Left cardiac atrium (tissue), 4 donors: ENCODE results near the gene SHOX. TPM values are rescaled to one million over a fixed set of nuclear protein-coding genes. Genes with fewer than 3 reads are reported as not detected.
"Not testable (repeated sequence)": the region's sequence is repeated elsewhere in the genome, so short reads cannot be mapped to it uniquely, and the experiment has no call there.

ENCODE experiments used
- ATAC-seq, 2 donors: fragments of 200-7000 bp; cut with Tn5 transposase; one replicate each; pipeline ENCODE4 v1.9.1; 2020; ENCODE audit warnings: mild to moderate bottlenecking in 2 of 2, moderate library complexity in 2 of 2
- DNase-seq: peaks from one replicate; pipeline ENCODE4 v3.0.0-alpha.2; 2020
- intact Hi-C, 2 donors: fragments of 100-400 bp; cut with DNase I; formaldehyde crosslinking; loops; one replicate each; pipeline versions ENCODE4 v1.14.1 to v1.15.1; 2022 to 2023
- long read RNA-seq: library from polyadenylated mRNA; unstranded; transcript quantifications from one replicate; pipeline ENCODE4 v2.0.0, GENCODE V29; 2021
- total RNA-seq, 2 donors: library from RNA; stranded (reverse); fragmentation: NEBNext Ultra II Directional; extraction: Animal tissue kit (Norgen Biotek cat#: 25700); gene quantifications; one replicate each; pipeline ENCODE4 v1.2.1, GENCODE V29; 2021
- donor health status: DM: no; HTN: yes; CAD: no.
- donor health status: DM: no; HTN: yes; CAD: no; lungs with severe emphysema.
- donor health status: DM: yes; HTN: yes; CAD: no.
- donor health status: Dilated cardiomyopathy.

Gene SHOX
- not detected for total RNA-seq
- long read RNA-seq = 0 reads

DNA sequence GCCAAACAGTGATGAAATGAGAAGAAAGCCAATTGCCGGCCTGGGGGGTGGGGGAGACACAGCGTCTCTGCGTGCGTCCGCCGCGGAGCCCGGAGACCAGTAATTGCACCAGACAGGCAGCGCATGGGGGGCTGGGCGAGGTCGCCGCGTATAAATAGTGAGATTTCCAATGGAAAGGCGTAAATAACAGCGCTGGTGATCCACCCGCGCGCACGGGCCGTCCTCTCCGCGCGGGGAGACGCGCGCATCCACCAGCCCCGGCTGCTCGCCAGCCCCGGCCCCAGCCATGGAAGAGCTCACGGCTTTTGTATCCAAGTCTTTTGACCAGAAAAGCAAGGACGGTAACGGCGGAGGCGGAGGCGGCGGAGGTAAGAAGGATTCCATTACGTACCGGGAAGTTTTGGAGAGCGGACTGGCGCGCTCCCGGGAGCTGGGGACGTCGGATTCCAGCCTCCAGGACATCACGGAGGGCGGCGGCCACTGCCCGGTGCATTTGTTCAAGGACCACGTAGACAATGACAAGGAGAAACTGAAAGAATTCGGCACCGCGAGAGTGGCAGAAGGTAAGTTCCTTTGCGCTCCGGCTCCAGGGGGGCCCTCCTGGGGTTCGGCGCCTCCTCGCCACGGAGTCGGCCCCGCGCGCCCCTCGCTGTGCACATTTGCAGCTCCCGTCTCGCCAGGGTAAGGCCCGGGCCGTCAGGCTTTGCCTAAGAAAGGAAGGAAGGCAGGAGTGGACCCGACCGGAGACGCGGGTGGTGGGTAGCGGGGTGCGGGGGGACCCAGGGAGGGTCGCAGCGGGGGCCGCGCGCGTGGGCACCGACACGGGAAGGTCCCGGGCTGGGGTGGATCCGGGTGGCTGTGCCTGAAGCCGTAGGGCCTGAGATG, at the start of gene SHOX:
SHOX (plus strand) TSS at position 180 of the 885 bp plus-strand sequence; CDS start at position 287, 107 bp downstream.
- DNase-seq (no peak), ATAC-seq (no peak)
- intact Hi-C loops = no loop called here

- DNase-seq (no peak), ATAC-seq (no peak)
- intact Hi-C loops = no loop called here
Measured at GRCh38 chrX:581066-581465, 49.5 kb upstream of the SHOX start.

- intact Hi-C loops = no loop called here
Measured at GRCh38 chrX:581720-582298, 48.8 kb upstream of the SHOX start.

GRCh38 chrX:584572-584971, 46.0 kb upstream of the SHOX start:
- intact Hi-C loops = no loop called here
- ATAC-seq (no peak), DNase-seq (no peak)

More at GRCh38 chrX:581720-582298, 48.8 kb upstream of the SHOX start:
- ATAC-seq = no peak
- no peak for DNase-seq

DNA sequence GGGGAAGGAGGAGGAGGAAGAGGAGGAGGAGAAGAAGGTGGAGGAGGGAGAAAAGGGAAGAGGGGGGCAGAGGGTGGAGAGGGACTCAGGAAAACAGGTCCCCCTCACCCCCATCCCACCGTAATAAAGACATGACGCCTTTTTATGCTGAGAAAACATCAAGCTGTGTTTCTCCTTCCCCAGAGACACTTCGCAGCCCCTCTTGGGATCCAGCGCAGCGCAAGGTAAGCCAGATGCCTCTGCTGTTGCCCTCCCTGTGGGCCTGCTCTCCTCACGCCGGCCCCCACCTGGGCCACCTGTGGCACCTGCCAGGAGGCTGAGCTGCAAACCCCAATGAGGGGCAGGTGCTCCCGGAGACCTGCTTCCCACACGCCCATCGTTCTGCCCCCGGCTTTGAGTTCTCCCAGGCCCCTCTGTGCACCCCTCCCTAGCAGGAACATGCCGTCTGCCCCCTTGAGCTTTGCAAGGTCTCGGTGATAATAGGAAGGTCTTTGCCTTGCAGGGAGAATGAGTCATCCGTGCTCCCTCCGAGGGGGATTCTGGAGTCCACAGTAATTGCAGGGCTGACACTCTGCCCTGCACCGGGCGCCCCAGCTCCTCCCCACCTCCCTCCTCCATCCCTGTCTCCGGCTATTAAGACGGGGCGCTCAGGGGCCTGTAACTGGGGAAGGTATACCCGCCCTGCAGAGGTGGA, 45.3 kb upstream of the SHOX start:
- ATAC-seq (no peak), DNase-seq (no peak)
- intact Hi-C loops = no loop called here

DNA sequence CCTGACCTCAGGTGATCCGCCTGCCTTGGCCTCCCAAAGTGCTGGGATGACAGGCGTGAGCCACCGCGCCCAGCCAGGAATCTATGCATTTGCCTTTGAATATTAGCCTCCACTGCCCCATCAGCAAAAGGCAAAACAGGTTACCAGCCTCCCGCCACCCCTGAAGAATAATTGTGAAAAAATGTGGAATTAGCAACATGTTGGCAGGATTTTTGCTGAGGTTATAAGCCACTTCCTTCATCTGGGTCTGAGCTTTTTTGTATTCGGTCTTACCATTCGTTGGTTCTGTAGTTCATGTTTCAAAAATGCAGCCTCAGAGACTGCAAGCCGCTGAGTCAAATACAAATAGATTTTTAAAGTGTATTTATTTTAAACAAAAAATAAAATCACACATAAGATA, 44.2 kb upstream of the SHOX start:
- DNase-seq = no peak
- intact Hi-C loops = no loop called here
- ATAC-seq = no peak

DNA sequence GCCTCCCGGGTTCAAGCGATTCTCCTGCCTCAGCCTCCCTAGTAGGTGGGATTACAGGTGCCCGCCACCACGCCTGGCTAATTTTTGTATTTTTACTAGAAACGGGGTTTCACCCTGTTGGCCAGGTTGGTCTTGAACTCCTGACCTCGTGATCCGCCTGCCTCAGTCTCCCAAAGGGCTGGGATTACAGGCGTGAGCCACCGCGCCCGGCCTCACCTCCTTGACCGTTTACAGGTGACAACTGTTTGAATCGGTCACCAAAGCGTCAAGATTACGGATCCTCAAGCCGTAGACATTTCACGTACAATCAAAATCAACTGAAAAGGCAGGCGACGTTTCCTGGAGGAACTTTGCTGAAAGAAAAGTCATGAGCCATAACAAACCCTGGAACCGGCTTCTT, 41.3 kb upstream of the SHOX start:
- ATAC-seq, intact Hi-C loops, DNase-seq: not testable (repeated sequence)

GRCh38 chrX:590693-591404, 39.7 kb upstream of the SHOX start:
- no peak for ATAC-seq
- intact Hi-C loops = no loop called here
- no peak for DNase-seq

- ATAC-seq = no peak
- no peak for DNase-seq
- intact Hi-C loops = no loop called here
Measured at GRCh38 chrX:599837-600715, 30.5 kb upstream of the SHOX start.

DNA sequence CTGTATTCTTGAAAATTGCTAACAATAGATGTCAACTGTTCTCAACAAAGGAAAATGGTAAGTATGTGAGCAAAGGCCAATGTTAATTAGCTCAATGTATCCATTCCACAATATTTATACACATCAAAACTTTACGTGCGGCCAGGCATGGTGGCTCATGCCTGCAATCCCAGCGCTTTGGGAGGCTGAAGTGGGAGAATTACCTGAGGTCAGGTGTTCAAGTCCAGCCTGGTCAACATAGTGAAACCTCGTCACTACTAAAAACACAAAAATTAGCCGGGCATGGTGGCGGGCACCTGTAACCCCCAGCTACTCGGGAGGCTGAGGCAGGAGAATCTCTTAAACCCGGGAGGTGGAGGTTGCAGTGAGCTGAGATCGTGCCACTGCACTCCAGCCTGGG, 27.6 kb upstream of the SHOX start:
- intact Hi-C loops, ATAC-seq, DNase-seq: not testable (repeated sequence)

DNA sequence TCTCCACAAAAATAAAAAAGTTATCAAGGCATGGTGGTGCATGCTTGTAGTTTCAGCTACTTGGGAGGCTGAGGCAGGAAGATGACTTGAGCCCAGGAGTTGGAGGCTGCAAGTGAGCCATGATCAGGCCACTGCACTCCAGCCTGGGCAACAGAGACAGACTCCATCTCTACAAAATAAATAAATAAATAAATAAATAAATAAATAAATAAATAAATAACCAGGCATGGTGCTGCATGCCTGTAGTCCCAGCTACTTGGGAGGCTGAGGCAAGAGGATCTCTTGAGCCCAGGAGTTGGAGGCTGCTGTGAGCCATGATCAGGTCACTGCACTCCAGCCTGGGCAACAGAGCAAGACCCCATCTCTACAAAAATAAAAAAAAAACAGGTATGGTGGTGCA, 26.0 kb upstream of the SHOX start:
- DNase-seq, ATAC-seq, intact Hi-C loops: not testable (repeated sequence)

DNA sequence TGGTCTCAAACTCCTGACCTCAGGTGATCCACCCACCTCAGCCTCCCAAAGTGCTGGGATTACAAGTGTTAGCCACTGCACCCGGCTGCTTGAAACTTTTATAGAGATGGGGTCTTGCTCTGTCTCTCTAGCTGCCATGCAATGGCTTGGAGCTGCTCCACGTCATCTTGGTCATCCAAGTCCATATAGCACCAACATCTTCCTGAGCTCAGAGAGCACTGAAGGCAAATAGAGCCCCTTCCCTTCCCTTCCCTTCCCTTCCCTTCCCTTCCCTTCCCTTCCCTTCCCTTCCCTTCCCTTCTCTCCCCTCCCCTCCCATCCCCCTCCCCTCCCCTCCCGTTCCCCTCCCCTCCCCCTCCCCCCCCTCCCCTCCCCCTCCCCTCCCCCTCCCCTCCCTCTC, 22.5 kb upstream of the SHOX start:
- intact Hi-C loops, DNase-seq, ATAC-seq: not testable (repeated sequence)

DNA sequence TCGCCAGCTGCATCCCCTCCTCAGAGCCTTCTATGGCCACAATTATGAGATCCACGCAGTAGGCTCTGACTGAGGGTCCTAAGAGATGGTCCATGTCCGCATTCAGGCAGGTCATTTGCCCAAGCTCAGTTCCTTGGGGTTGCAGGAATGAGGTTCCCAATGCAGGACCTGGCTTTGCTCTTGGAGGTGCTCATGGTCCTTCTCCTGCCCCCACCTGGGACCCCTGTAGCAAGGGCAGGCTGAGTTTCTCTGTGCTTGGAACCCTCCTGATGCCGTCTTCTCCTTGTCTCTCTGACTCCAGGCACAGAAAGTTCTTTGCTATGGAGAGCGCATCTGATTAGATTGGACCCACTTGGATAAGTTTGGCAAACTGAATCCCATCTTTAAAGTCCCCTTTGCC, 16.5 kb upstream of the SHOX start:
- DNase-seq (no peak), ATAC-seq (no peak)
- intact Hi-C loops = no loop called here

- DNase-seq (no peak), ATAC-seq (no peak)
- intact Hi-C loops = no loop called here
Measured at GRCh38 chrX:617401-617800, 13.2 kb upstream of the SHOX start.

GRCh38 chrX:617891-618290, 12.7 kb upstream of the SHOX start:
- intact Hi-C loops = no loop called here
- ATAC-seq (no peak), DNase-seq (no peak)

- intact Hi-C loops, DNase-seq, ATAC-seq: not testable (repeated sequence)
Measured at GRCh38 chrX:618304-618703, 12.3 kb upstream of the SHOX start.

- intact Hi-C loops = no loop called here
- no peak for DNase-seq
- no peak for ATAC-seq
Measured at GRCh38 chrX:618761-619450, 11.7 kb upstream of the SHOX start.

GRCh38 chrX:619451-619811, 11.2 kb upstream of the SHOX start:
- ATAC-seq = no peak
- intact Hi-C loops = no loop called here
- DNase-seq = no peak
